GM10266 (cell line): Measurements from ENCODE around the gene BMI1.

Source experiments
- DNase-seq: peaks from one replicate; pipeline ENCODE4 v3.0.0; 2012; ENCODE audit errors: extremely low spot score
- CTCF ChIP-seq: IDR thresholded peaks from 2 replicates; pipeline ENCODE4 v1.5.1; 2012; ENCODE audit warnings: mild to moderate bottlenecking, low read depth; ENCODE audit not compliant: control insufficient read depth, insufficient read depth; ENCODE audit errors: missing control alignments

BMI1 gene

GRCh38 chr10:22368981-22369380, 48.1 kb downstream of the BMI1 start:
- no peak for TF ChIP-seq CTCF
- no peak for DNase-seq

GRCh38 chr10:22369434-22370072, 48.7 kb downstream of the BMI1 start:
- no peak for DNase-seq
- TF ChIP-seq CTCF = no peak

GRCh38 chr10:22370320-22370719, 49.4 kb downstream of the BMI1 start:
- no peak for TF ChIP-seq CTCF
- no peak for DNase-seq

- no peak for DNase-seq
These were observed 51.4 kb downstream of the BMI1 start for GRCh38 chr10:22372298-22372697.

GRCh38 chr10:22372917-22373316, 52.0 kb downstream of the BMI1 start:
- TF ChIP-seq CTCF = no peak
- DNase-seq = no peak

More at GRCh38 chr10:22372298-22372697, 51.4 kb downstream of the BMI1 start:
- TF ChIP-seq CTCF = no peak

GRCh38 chr10:22374489-22375126, 53.7 kb downstream of the BMI1 start:
- DNase-seq = no peak
- no peak for TF ChIP-seq CTCF

GRCh38 chr10:22379059-22379458, 58.2 kb downstream of the BMI1 start:
- TF ChIP-seq CTCF = no peak
- peak; percentile 29 for DNase-seq
